ENCODE measurements around the gene CRACR2A.

GRCh38 chr12:3789838-3790237 lies 36.9 kb upstream of the CRACR2A start:
- TF ChIP-seq, protein P1, sequence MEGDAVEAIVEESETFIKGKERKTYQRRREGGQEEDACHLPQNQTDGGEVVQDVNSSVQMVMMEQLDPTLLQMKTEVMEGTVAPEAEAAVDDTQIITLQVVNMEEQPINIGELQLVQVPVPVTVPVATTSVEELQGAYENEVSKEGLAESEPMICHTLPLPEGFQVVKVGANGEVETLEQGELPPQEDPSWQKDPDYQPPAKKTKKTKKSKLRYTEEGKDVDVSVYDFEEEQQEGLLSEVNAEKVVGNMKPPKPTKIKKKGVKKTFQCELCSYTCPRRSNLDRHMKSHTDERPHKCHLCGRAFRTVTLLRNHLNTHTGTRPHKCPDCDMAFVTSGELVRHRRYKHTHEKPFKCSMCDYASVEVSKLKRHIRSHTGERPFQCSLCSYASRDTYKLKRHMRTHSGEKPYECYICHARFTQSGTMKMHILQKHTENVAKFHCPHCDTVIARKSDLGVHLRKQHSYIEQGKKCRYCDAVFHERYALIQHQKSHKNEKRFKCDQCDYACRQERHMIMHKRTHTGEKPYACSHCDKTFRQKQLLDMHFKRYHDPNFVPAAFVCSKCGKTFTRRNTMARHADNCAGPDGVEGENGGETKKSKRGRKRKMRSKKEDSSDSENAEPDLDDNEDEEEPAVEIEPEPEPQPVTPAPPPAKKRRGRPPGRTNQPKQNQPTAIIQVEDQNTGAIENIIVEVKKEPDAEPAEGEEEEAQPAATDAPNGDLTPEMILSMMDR (IDR thresholded peaks at IDR 0.05 in 4 of 5, conservative IDR thresholded peaks at IDR 0.05 in 1 of 5), result no peak
- no peak for TF ChIP-seq POLR2A (IDR thresholded peaks at IDR 0.05)
